NCI-H187 (cell line): ENCODE results near the gene ATP9A.

Source experiments
- DNase-seq, 2 experiments: peaks; one replicate each; lab custom pipeline; 2025; lab: John Stamatoyannopoulos, UW

Gene ATP9A

DNA sequence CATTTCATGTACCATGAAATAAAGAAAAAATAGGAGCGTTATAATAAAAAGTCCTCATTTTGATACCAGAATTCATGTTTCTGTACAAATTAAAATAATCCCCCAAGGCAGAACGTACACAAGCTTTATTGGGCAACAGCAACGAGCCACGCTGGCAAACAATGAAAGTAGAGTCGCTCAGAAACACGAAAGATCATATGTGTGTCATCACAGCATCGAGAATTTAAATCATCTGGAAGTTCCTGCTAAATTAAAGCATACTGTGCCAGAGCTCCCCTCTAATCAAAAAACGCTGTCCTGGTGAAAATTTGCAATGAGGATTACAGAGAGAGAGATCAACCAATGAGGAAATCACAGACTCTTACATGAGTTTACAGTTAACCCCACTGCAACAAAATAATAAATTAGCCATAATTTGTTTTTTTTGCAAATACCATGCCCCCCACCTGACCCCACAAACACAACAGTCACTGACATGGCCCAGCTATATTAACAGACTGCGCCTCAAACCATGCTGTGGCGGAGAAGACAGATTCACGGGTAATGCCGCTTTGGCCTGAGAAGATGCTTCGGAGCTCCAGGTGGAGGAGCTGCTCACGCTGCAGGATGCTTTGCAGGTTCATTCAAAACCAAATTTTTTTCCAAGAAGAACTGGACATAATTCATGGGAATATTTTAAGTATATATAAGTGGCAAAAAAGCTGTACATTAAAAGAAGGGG is 171.4 kb downstream of the ATP9A start:
- DNase-seq = no peak

DNA sequence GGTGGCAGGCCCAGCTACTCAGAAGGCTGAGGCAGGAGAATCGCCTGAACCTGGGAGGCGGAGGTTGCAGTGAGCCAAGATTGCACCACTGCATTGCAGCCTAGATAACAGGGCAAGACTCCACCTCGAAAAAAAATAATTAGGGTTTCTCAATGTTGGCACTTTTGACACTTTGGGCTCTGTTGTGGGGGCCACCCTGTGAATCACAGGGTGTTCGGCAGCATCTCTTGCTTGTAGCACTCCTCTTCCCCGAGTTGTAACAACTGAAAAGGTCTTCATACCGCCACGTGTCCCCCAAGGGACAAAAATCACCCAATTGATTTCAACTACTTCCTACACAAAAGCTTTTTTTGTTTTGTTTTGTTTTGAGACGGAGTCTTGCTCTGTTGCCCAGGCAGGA is 172.4 kb downstream of the ATP9A start:
- no peak for DNase-seq

DNA sequence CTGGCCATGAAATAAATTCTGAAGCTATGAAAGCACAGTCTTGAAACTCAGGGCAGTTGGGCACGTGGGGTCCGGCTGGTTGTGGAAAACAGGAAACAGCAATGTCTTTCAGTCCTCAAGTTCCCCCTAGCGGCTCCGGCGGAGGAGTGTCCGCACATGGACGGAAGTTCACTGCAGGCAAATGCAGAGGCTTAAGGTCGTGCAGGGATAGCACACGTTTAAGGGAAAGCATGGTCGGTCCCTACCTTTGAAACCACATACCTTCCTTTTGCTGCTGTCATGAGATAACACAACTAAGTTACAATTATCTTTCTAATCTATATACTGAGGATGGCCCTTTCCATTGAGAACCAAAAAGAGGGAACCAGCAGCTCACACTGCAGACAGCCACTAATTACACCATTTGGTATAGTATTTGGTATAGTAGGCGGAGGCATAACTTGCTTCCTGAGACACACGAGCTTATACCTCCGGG is 173.1 kb downstream of the ATP9A start:
- DNase-seq = peak; percentile 4 to 40

DNA sequence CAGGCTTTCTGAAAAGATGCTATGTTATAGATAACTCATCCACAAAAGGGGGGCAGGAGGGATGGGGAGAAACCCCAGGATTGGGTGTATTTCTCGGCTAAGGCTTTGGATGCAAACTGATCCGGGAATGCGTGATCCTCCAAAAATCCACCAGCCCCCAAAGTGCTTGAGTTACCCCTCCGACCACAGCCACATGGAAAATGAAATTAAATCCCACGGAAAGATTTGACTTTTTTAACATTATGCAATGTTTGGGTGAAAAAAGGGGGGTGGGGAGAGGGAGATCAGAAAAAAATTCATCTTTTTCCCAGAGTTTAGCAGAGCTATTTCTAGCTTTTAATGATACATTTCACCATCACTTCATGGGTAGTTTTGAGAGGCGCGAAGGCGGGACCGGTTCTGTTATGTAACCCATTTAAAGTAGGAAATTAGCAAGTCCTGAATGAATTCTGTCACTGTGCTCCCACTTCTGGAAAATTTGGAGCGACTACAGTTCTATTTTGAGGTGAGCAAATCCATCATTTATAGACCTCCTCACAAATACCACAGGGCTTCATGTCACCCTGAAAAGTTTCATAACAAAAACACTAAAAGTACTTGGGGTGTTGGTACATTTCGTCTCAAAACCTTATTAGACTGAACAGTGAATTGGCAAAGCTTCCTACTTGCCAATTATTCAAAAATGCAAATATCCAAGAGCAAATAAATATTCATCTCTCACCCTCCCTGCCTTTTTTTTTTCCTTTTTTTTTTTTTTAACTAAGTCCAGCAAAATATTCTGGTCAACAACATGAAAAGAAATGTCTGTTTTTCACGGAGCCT is 173.7 kb downstream of the ATP9A start:
- no peak for DNase-seq

DNA sequence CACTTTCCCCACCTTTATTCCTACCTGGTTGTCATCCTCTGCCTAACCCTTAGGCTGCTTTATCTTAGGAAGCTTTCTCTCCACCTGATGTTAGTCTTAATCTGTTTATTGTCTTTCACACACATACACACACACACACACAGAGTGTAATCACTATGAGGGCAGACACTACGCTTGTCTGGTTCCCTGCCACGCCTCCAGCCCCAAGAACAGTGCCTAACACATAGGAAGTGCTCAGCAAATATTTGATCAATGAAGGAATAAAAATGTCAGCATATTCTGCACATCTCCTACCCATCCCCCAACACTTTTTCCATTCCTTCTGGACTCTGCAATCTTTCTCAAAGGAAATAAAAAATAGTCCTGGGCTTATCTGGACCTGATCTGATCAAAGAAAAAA is 174.6 kb downstream of the ATP9A start:
- no peak for DNase-seq

DNA sequence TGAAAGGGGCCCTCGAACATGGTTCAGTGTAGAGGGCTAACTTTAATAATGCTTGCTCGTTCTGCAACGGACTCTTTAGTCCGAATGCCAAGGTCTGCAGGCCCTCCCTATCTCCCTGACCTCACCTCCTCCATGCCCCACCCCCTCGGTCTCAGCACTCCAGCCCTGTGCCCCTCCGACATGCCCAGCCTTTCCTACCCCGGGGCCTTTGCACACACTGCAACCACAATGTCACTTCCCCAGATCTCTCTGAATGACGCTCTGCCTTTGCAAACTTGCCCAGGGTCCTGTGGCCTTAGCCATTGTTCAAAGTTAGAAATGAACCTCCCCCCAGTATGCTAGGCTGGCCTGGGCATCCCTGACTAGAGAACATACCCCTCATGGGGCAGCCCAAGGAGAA is 175.6 kb downstream of the ATP9A start:
- no peak for DNase-seq

DNA sequence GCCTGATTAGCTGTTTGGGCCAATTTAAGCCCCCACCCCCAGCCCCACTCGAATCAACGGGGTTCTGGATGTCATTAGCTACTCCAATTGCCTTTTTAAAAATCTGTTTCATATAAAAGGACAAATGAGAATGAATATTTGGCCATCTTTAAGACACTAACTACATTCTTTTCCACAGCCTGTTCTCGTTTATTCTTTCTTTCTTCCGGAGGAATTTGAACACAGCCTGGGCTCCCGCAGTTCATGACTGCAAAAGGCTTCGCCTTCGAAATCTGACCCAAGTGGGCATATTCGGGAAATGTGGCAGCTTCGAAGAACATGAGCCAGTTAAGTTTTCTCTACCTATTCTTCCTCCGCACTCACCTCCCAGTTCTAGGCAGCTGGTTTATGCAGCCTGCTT is 176.3 kb downstream of the ATP9A start:
- no peak for DNase-seq

DNA sequence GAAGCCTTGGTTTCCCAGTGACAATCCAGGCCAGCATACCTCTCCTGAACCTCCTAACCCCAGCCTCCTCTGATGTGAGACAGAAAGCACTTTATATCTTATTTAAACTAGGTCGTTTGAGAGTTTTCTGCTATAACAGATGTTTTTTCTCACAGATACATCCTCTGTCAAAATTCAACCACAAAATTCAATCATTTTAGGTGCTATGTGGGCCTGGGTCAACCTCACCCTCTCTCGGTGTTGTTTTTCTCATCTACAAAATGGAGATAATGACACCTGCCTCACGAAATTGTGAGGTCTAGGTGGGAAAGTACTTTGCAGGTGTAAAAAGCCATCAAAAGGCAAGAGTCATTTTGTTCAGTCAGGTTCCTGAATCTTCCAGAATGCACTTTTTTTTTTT is 179.4 kb downstream of the ATP9A start:
- no peak for DNase-seq

DNA sequence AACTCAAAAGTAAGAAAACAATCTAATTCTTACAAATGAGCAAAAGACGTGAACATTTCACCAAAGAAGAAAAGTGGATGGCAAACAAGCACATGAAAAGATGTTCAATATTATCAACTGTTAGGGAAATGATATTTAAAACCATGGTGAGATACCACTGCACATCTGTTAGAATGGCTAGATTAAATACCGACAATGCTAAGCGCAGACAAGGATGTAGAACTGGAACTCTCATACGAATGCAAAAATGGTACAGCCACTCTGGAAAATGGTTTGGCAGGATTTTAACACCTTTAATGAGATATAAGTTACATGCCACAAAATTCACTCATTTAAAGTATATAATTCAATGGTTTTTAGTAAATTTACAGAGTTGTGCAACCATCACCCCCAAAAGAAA is 181.0 kb downstream of the ATP9A start:
- DNase-seq = no peak

DNA sequence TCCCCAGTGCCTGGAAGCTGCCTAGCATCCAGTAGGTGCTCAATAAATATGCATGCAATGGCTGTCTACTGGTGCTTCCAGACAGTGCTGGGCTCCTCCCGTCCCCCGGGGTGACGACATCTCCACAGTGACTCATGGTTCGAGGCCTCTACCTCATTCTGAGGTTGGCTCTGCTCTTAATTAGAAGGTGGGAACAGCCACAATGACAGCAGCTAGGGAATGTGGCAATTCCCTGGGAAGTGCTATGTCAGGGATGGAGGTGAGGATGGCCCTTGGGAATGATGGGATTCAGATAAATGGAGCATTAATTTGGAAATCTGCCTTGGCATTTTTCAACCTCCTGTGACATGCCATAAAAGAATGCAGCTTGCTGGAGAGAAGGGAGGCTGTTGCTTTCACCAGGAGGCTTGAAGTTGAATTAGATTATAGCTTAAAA is 182.2 kb downstream of the ATP9A start:
- DNase-seq = no peak

DNA sequence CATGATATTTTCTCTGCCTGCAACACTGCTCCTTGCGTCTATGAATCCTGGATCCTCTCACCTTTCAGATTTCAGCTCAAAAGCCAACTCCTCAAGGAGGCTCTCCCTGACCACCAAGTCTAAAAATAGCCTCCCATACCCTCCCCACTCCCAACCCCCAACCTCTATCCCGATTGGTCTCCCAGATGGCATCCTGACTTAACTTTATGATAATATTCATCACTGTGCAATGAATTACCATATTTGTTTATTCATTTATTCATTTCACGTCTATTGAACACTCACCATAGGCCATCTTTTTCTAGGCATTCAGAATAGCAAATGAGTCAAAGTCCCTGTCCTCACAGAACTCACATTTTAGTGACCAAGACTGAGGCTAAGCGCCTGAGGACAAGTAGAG is 183.0 kb downstream of the ATP9A start:
- no peak for DNase-seq

DNA sequence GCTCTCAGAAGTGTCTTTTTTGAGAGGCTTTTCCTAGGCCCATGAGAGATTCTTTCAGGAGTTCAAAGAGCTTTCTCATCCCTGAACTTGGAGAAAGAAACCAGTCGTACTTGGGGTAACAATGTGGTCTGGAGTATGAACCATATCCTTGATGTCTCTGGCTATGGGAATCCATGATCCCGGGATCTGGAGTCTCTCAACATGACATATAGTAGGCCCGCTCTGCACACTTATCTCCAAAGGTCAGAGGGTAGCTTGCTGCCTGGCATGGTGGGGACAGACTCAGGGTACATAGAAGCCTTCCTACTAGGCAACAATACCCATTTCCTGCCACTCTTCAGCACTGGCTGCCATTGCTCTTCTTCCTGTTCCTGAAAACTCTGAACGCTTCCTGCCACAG is 183.5 kb downstream of the ATP9A start:
- DNase-seq = no peak

DNA sequence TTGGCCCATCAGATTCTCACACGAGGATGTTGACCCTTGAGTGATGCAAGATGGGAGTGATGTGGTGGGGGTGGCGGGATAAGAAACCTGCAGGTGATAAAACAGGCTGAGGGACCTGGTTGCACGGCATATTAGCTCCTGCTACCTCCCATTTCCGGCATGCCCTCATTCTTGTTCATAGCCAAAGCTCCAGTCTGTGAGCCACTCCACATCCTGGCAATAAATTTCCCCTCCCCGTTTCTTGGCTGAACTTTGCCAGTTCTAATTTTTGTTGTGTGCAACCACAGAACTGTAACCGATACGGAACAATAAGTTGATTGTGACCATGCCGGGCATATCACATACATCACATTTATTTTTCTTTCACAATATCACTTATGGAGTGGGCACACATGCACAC is 184.1 kb downstream of the ATP9A start:
- DNase-seq = no peak

DNA sequence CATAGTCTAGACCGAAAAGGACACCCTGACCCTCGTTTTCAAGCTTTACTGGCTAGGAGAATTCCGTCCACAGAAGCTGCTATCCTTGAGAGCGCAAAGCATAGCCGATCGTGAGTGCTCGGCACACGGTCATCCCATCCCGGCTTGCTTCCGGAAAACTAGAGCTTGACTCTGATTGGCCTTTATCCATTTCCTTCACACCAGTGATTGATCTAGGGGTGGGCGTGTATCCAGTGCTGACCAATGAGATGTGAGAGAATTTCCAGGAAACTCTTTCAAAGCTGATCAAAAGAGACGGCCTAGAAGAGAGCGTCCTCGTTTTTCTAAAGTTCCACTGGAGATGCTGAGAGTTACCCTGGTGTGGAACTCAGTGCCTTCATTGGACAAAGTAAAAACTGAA is 184.7 kb downstream of the ATP9A start:
- DNase-seq = no peak

DNA sequence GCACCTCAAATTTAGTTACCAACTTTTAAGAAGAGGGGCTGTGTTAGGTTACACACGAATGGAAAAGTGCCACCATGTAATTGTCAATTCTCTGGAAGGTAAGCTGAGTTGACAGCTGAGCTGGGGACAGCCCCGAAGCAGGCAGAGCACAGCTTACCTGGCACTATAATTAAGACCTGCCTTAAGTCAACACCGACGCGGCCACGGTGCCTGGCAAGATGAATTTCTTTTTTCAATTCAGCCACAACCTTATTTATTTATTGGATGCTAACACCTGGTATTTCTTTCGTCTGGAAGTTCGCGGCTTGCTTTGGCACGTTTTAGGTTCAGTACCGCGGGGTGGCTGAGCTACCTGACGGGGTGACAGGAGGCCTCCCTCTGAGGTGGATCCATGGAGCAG is 185.1 kb downstream of the ATP9A start:
- peak in 1 of 2 experiments; percentile 26 for DNase-seq

DNA sequence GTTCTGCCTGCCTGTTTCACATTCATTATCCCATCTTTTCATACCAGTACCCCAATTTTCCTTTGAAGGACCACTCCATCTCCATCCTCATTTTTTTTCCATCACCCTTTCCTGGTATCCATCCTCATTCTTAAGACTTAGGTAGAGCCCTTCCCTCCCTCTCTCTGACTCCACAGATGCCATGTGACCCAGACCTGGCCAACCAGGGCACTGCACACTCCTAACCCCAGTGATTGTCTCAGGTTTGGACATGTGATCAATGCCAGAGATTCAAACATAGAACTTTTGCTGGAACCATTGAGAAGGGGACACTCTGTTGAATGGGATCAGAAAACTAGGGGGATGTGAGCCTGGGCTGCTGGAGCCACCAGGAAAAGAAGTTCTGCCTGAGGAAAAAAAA is 186.6 kb downstream of the ATP9A start:
- no peak for DNase-seq

DNA sequence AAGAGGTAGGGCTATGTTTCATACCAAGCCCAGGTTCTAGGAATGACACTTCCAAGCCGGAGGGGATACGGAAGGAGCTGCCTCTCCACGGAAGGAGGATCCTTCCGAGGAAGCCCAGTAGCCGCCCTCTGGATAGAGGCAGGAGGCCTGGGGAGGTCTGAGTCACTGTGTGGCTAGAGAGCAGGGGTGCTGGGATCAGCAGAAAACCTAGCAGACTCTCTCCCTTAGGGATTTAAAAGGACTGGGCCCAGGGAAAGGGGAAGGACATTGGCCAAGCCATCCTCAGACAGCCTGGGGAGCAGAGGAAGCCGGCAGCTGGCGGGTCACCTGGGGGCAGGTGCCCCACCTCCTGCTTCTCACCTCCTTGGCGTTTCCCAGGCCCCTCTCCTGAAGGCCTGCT is 189.1 kb downstream of the ATP9A start:
- no peak for DNase-seq

DNA sequence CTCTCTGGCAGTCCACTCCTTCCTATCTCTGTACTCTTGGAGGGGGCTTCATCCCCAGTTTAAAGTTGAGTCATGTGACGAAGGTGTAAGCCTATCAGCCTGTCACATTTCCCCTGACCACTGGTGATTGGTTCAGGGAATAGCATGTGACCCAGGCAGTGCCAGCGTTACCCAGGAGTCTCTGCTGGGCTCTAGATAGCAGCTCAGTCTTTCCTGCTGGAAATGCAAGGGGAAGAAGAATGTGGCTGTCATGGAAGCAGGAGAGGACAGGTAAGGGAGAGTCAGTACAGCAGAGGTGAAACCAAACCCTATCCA is 190.1 kb downstream of the ATP9A start:
- DNase-seq = no peak

DNA sequence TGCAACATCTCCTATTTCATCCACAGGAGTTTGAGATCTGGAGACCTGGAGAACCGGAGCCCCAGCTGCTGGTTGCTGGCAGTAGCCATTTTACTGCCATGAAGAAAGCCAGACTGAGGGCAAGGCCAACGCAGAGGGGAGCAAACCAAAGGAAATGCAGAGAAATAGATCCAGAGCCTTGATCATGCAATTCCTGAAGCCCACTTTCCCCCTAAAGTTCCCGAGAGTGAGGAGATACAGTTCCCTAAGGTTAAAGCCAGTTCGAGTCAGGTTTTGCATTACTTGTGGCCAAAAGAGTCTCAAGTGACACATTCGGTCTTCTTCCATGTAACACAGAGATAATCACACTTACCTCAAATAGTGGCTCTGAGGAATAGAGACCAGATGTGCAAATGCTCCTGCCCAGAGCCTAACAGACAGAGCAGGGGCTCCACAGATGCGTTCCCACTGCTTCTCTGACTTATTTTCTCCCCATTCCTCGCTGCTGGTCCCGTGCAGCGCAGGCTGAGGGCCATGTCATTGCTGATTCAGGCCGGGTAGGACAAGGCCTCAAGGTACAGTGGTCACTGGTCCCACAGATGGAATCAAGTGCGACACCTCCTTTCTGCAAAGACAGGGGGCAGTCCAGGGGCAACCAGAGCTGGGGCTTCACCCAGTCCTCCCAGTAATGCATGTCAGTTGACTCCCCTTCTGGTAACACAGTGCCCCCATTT is 190.6 kb downstream of the ATP9A start:
- no peak for DNase-seq

DNA sequence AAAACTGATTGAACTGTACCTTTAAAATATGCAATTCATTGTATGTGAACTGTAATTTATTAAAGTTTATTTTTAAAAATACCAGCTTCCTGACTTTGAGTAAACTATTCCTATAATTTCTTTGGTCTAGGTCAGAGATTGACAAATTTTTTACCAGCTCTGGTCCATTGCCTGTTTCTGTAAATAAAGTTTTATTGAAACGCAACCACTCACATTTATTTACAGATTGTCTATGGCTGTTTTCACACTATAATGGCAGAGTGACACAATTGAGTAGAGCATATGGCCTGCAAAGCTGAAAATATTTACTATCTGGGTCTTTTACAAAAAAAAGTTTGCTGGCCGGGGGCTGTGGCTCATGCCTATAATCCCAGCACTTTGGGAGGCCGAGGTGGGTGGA is 192.7 kb downstream of the ATP9A start:
- DNase-seq = no peak

DNA sequence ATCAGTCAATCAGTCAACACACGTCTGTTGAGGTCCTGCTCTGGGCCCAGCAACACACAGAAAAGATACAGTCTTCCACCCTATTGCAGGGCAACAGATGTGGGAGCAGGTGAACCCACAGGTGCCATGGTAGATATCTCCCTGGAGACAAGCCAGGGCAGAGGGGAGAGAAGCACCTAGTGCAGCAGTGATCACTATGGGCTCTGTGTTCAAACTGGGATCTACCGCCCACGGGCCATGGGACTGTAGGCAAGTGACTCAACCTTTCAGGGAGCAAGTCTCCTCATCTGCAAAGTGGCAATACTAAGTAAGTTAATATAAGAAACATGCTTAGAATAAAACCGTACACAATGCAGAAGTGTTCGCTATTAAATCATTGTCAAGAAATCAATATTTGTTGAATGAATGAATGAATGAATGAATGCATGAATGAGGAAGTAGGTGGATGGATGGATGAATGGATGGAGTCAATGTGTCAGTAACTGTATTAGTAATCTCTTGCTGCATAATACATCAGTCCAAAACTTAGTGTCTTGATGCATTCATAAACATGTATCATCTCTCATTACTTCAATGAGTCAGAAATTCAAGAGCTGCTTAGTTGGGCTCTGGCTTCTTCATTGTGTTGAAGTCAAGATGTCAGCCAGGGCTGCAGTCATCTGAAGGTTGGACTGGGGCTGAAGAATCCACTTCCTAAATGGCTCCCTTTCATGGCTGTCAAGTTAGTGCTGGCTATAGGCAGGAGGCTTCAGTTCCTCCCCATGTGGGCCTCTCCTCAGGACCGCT is 193.7 kb downstream of the ATP9A start:
- no peak for DNase-seq

DNA sequence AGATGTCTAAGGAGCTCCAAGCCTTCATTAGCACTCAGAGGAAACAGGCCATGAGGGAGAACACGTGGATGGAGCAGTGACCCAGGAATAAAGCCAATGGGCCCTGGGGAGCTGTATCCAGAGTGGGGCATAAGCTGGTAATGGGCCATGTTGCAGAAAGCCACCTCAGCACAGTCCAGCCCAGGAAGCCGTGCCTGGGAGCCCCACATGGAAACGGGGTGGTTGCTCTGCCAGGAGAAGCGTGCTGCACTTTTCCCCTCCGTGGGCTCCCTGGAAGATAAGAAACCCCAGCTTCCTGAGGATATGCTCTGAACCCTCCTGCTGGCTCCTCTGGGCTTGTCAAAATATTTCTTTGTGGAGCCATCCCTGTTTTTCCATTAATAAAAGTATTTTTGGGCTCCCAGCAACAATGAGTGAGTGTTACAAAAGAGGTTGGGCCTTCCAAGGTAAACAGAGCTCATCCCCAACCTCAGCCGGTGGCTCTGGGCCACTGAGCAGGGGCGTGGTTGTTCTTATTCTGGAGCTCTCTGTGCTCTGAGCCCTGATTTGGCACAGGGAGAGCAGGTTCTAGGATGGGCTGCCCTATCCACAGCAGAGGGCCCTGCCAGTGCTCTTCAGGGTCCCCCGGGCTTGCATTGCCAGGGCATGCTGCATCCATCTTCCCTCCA is 194.5 kb downstream of the ATP9A start:
- DNase-seq = no peak
